Measurements from ENCODE around the gene PCNP. TPM values are rescaled to one million over a fixed set of nuclear protein-coding genes. Genes with fewer than 3 reads are reported as not detected.
"Not testable (repeated sequence)": the region's sequence is repeated elsewhere in the genome, so short reads cannot be mapped to it uniquely, and the experiment has no call there.

PCNP gene
- total RNA-seq, 8 experiments from 2014 or later, result 82.3 to 212 (median 110) TPM

- Histone ChIP-seq H3K4me1 (replicated peaks in 1 of 2) (no peaks in the 10 kb centered on the region), H3K4me3 (no peak overlapping the region), H3K27ac (no peak overlapping the region)
- ATAC-seq (replicated peaks in 6 of 8), result no peak
- WGBS, 10 experiments, result 0 to 100% (median 71%) methylated on average over 1 of the region's 1 CpG; no CpG with 5 or more reads in 1 of the 10 experiments
- in situ Hi-C loops (cut with MboI; ENCODE audit: low pct_unique_long_range_greater_than_20kb in 2 of 9, low sequenced_read_pairs in 9 of 9, unreplicated experiment in 9 of 9), result no loop called here
These were observed 14.6 kb downstream of the PCNP start for GRCh38 chr3:101588616-101589015.

GRCh38 chr3:101591071-101591470 lies 17.1 kb downstream of the PCNP start:
- H3K4me3 ChIP-seq, result no peak overlapping the region
- H3K4me1 ChIP-seq (replicated peaks in 1 of 2), result no peaks in the 10 kb centered on the region
- 87 to 100% (median 100%) methylated on average over 1 to 3 of the region's 3 CpGs for WGBS, 10 experiments
- in situ Hi-C loops (cut with MboI; ENCODE audit: low pct_unique_long_range_greater_than_20kb in 2 of 9, low sequenced_read_pairs in 9 of 9, unreplicated experiment in 9 of 9), result no loop called here
- no peak for ATAC-seq (replicated peaks in 6 of 8)
- no peak overlapping the region for H3K27ac ChIP-seq

- in situ Hi-C loops (cut with MboI; ENCODE audit: low pct_unique_long_range_greater_than_20kb in 2 of 9, low sequenced_read_pairs in 9 of 9, unreplicated experiment in 9 of 9), result no loop called here
- Histone ChIP-seq H3K27ac (no peak overlapping the region), H3K4me1 (replicated peaks in 1 of 2) (no peaks in the 10 kb centered on the region), H3K4me3 (no peak overlapping the region)
- ATAC-seq (replicated peaks in 6 of 8), result no peak
- WGBS, 10 experiments, result 57 to 100% (median 81%) methylated on average over 1 to 3 of the region's 3 CpGs
These were observed 28.8 kb downstream of the PCNP start for GRCh38 chr3:101602731-101603130.

- no peak overlapping the region for H3K4me3 ChIP-seq
- in situ Hi-C loops (cut with MboI; ENCODE audit: low pct_unique_long_range_greater_than_20kb in 2 of 9, low sequenced_read_pairs in 9 of 9, unreplicated experiment in 9 of 9), result no loop called here
- no peaks in the 10 kb centered on the region for H3K4me1 ChIP-seq (replicated peaks in 1 of 2)
- ATAC-seq (replicated peaks in 6 of 8), result no peak
- no peak overlapping the region for H3K27ac ChIP-seq
- 44 to 100% (median 100%) methylated on average over 1 of the region's 1 CpG; no CpG with 5 or more reads in 2 of the 10 experiments for WGBS, 10 experiments
These were observed 29.2 kb downstream of the PCNP start for GRCh38 chr3:101603184-101603583.

- H3K4me1 ChIP-seq (replicated peaks in 1 of 2); H3K4me3 ChIP-seq; in situ Hi-C loops (cut with MboI; ENCODE audit: low pct_unique_long_range_greater_than_20kb in 2 of 9, low sequenced_read_pairs in 9 of 9, unreplicated experiment in 9 of 9); ATAC-seq (replicated peaks in 6 of 8); H3K27ac ChIP-seq: not testable (repeated sequence)
- WGBS, 10 experiments, result 52 to 66% (median 60%) methylated on average over 2 to 3 of the region's 10 CpGs; no CpG with 5 or more reads in 5 of the 10 experiments
These were observed 31.4 kb downstream of the PCNP start for GRCh38 chr3:101605398-101605797.

GRCh38 chr3:101611023-101611422 lies 37.0 kb downstream of the PCNP start:
- no peak overlapping the region for H3K4me3 ChIP-seq
- in situ Hi-C loops (cut with MboI; ENCODE audit: low pct_unique_long_range_greater_than_20kb in 2 of 9, low sequenced_read_pairs in 9 of 9, unreplicated experiment in 9 of 9), result no loop called here
- no peaks in the 10 kb centered on the region for H3K4me1 ChIP-seq (replicated peaks in 1 of 2)
- WGBS, 10 experiments, result 67 to 100% (median 94%) methylated on average over 1 to 2 of the region's 2 CpGs; no CpG with 5 or more reads in 2 of the 10 experiments
- ATAC-seq (replicated peaks in 6 of 8), result no peak
- H3K27ac ChIP-seq, result no peak overlapping the region

- ATAC-seq (replicated peaks in 6 of 8); in situ Hi-C loops (cut with MboI; ENCODE audit: low pct_unique_long_range_greater_than_20kb in 2 of 9, low sequenced_read_pairs in 9 of 9, unreplicated experiment in 9 of 9); H3K4me3 ChIP-seq; H3K27ac ChIP-seq; H3K4me1 ChIP-seq (replicated peaks in 1 of 2): not testable (repeated sequence)
- 52 to 84% (median 77%) methylated on average over 1 to 6 of the region's 9 CpGs; no CpG with 5 or more reads in 4 of the 10 experiments for WGBS, 10 experiments
These were observed 39.0 kb downstream of the PCNP start for GRCh38 chr3:101613014-101613413.

GRCh38 chr3:101615525-101615924 lies 41.5 kb downstream of the PCNP start:
- Histone ChIP-seq H3K4me3 (no peak overlapping the region), H3K27ac (no peak overlapping the region), H3K4me1 (replicated peaks in 1 of 2) (no peaks in the 10 kb centered on the region)
- 60 to 98% (median 94%) methylated on average over 1 to 6 of the region's 6 CpGs; no CpG with 5 or more reads in 2 of the 10 experiments for whole genome bisulfite sequencing, 10 experiments
- ATAC-seq (replicated peaks in 6 of 8), result no peak
- in situ Hi-C loops (cut with MboI; ENCODE audit: low pct_unique_long_range_greater_than_20kb in 2 of 9, low sequenced_read_pairs in 9 of 9, unreplicated experiment in 9 of 9), result no loop called here

- 60 to 100% (median 79%) methylated on average over 1 to 7 of the region's 7 CpGs; no CpG with 5 or more reads in 1 of the 10 experiments for WGBS, 10 experiments
- ATAC-seq (replicated peaks in 6 of 8), result no peak
- no peaks in the 10 kb centered on the region for H3K4me1 ChIP-seq (replicated peaks in 1 of 2)
- H3K4me3 ChIP-seq, result no peak overlapping the region
- in situ Hi-C loops (cut with MboI; ENCODE audit: low pct_unique_long_range_greater_than_20kb in 2 of 9, low sequenced_read_pairs in 9 of 9, unreplicated experiment in 9 of 9), result no loop called here
- H3K27ac ChIP-seq, result no peak overlapping the region
These were observed 43.5 kb downstream of the PCNP start for GRCh38 chr3:101617478-101617877.

GRCh38 chr3:101618726-101619125 lies 44.7 kb downstream of the PCNP start:
- no peak overlapping the region for H3K4me3 ChIP-seq

GRCh38 chr3:101619734-101620133 lies 45.8 kb downstream of the PCNP start:
- in situ Hi-C loops (cut with MboI; ENCODE audit: low pct_unique_long_range_greater_than_20kb in 2 of 9, low sequenced_read_pairs in 9 of 9, unreplicated experiment in 9 of 9), result no loop called here
- ATAC-seq (replicated peaks in 6 of 8), result no peak
- WGBS, 10 experiments, result 57 to 100% (median 94%) methylated on average over 1 to 3 of the region's 3 CpGs; no CpG with 5 or more reads in 5 of the 10 experiments
- Histone ChIP-seq H3K4me3 (no peak overlapping the region), H3K27ac (no peak overlapping the region), H3K4me1 (replicated peaks in 1 of 2) (no peaks in the 10 kb centered on the region)

More at GRCh38 chr3:101618726-101619125, 44.7 kb downstream of the PCNP start:
- peak in 3 of 8 experiments; percentile 17 to 90 (median 48) for ATAC-seq (replicated peaks in 6 of 8)
- Histone ChIP-seq H3K4me1 (replicated peaks in 1 of 2) (no peaks in the 10 kb centered on the region), H3K27ac (no peak overlapping the region)
- 13 to 57% (median 29%) methylated on average over 1 of the region's 1 CpG; no CpG with 5 or more reads in 7 of the 10 experiments for WGBS, 10 experiments
- in situ Hi-C loops (cut with MboI; ENCODE audit: low pct_unique_long_range_greater_than_20kb in 2 of 9, low sequenced_read_pairs in 9 of 9, unreplicated experiment in 9 of 9), result no loop called here

GRCh38 chr3:101623656-101624055 lies 49.7 kb downstream of the PCNP start:
- 80 to 100% (median 92%) methylated on average over 1 of the region's 1 CpG; no CpG with 5 or more reads in 6 of the 10 experiments for WGBS, 10 experiments
- in situ Hi-C loops (cut with MboI; ENCODE audit: low pct_unique_long_range_greater_than_20kb in 2 of 9, low sequenced_read_pairs in 9 of 9, unreplicated experiment in 9 of 9), result no loop called here

GRCh38 chr3:101624857-101625256 lies 50.9 kb downstream of the PCNP start:
- in situ Hi-C loops (cut with MboI; ENCODE audit: low pct_unique_long_range_greater_than_20kb in 2 of 9, low sequenced_read_pairs in 9 of 9, unreplicated experiment in 9 of 9), result no loop called here

More at GRCh38 chr3:101623656-101624055, 49.7 kb downstream of the PCNP start:
- no peak overlapping the region for H3K4me3 ChIP-seq
- peak in 1 of 8 experiments; percentile 21 for ATAC-seq (replicated peaks in 6 of 8)
- H3K27ac ChIP-seq, result no peak overlapping the region
- H3K4me1 ChIP-seq (replicated peaks in 1 of 2), result no peaks in the 10 kb centered on the region

GRCh38 chr3:101625879-101626278 lies 51.9 kb downstream of the PCNP start:
- WGBS, 10 experiments, result 71 to 100% (median 93%) methylated on average over 1 to 2 of the region's 2 CpGs; no CpG with 5 or more reads in 4 of the 10 experiments
- H3K27ac ChIP-seq, result no peak overlapping the region
- H3K4me1 ChIP-seq (replicated peaks in 1 of 2), result no peaks in the 10 kb centered on the region
- no peak overlapping the region for H3K4me3 ChIP-seq
- in situ Hi-C loops (cut with MboI; ENCODE audit: low pct_unique_long_range_greater_than_20kb in 2 of 9, low sequenced_read_pairs in 9 of 9, unreplicated experiment in 9 of 9), result no loop called here
- no peak for ATAC-seq (replicated peaks in 6 of 8)

More at GRCh38 chr3:101624857-101625256, 50.9 kb downstream of the PCNP start:
- Histone ChIP-seq H3K27ac (no peak overlapping the region), H3K4me3 (no peak overlapping the region), H3K4me1 (replicated peaks in 1 of 2) (no peaks in the 10 kb centered on the region)
- WGBS, 10 experiments, result 14 to 100% (median 83%) methylated on average over 1 of the region's 2 CpGs; no CpG with 5 or more reads in 7 of the 10 experiments
- no peak for ATAC-seq (replicated peaks in 6 of 8)

Data from motor neuron (in vitro differentiated cells).